A673 (cell line): Measurements from ENCODE around the gene PMVK.

ENCODE experiments used
- EZH2 ChIP-seq: fragments of 200-600 bp; sonication (generic); IDR thresholded peaks from 2 replicates; pipeline ENCODE4 v1.6.1; 2017; ENCODE audit warnings: borderline replicate concordance, low read depth, mild to moderate bottlenecking, mixed read lengths, antibody characterized with exemption, low read length; ENCODE audit not compliant: poor library complexity, severe bottlenecking
- TF ChIP-seq, protein P1 (sequence below): fragments of 300-800, 200-600 bp; sonication (generic); conservative IDR thresholded peaks from 2 replicates; pipeline ENCODE4 v1.5.1; 2017; ENCODE audit warnings: low read depth, mild to moderate bottlenecking, antibody characterized with exemption, low read length, moderate library complexity, mixed read lengths

DNA sequence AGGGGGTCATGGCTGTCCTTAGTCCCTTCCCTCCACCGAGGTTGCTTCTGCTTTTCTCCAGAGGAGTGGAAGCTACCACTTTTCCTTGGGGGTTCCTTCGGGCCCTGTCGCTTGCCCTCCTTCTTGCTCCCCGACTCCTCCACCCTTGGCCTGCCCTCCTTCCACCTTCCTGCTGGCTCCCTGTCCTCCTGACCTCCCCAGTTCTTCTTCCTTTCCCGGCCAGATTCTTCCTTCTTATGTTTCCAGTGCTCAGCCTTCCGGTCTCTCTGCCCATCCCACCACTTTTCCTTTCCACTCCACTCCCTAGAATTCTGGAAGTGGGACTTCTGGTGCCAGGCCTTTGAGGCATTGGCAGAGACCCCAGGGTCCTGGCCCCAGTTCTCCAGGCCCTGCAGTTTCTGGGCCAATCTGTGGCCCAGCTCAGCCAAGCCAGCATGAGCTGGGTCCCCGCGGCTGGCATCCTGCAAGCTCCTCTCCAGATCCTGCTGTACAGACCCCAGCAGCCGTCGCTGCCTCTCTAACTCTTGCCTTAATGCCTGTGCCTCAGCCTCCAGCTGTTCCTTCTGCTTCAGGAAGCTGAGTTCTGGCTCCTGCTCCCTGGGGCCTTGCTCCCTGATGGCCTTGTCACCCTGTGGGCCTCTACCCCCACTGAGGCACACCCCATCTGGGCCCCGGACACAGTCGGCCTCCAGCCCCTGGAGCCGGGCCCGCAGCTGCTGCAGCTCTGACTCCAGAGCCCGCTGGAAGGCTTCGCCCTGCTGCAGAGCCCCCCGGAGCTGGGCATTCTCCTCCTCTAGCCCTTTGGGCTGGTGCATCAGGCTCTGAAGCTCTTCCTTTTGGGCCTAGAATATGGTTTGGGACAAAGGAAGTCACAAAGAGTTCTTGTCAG, 9.7 kb upstream of the PMVK start:
- TF ChIP-seq, protein P1, sequence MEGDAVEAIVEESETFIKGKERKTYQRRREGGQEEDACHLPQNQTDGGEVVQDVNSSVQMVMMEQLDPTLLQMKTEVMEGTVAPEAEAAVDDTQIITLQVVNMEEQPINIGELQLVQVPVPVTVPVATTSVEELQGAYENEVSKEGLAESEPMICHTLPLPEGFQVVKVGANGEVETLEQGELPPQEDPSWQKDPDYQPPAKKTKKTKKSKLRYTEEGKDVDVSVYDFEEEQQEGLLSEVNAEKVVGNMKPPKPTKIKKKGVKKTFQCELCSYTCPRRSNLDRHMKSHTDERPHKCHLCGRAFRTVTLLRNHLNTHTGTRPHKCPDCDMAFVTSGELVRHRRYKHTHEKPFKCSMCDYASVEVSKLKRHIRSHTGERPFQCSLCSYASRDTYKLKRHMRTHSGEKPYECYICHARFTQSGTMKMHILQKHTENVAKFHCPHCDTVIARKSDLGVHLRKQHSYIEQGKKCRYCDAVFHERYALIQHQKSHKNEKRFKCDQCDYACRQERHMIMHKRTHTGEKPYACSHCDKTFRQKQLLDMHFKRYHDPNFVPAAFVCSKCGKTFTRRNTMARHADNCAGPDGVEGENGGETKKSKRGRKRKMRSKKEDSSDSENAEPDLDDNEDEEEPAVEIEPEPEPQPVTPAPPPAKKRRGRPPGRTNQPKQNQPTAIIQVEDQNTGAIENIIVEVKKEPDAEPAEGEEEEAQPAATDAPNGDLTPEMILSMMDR: no peak
- TF ChIP-seq EZH2: no peak
